ENCODE data around the gene POGZ.
"Not testable (repeated sequence)": the region's sequence is repeated elsewhere in the genome, so short reads cannot be mapped to it uniquely, and the experiment has no call there.

Gene POGZ

GRCh38 chr1:151457911-151458801 is 1.1 kb downstream of the POGZ start:
- peak overlapping the region; percentile 92 to 95 for H3K4me3 ChIP-seq (ENCODE audit: low read length in 2 of 2)
- peak overlapping the region; percentile 69 to 78 for H3K9ac ChIP-seq (ENCODE audit: low read depth in 1 of 2, low read length in 2 of 2)
- peaks cover 7 to 8% of the 10 kb centered on the region in 2 donors for H3K4me1 ChIP-seq (ENCODE audit: control insufficient read depth in 2 of 2, insufficient read depth in 2 of 2, low read length in 2 of 2)
- H3K27me3 ChIP-seq (ENCODE audit: control insufficient read depth in 2 of 2, insufficient read depth in 2 of 2, low read length in 2 of 2): peaks cover 0 to 2% of the 10 kb centered on the region in 2 donors
- no peaks in the 10 kb centered on the region for H3K36me3 ChIP-seq (ENCODE audit: control insufficient read depth in 2 of 2, insufficient read depth in 2 of 2, low read length in 2 of 2)
- no peaks in the 10 kb centered on the region for H3K9me3 ChIP-seq (ENCODE audit: control insufficient read depth in 2 of 2, low read length in 2 of 2)
- peak overlapping the region; percentile 83 to 89 for H3K27ac ChIP-seq (ENCODE audit: low read depth in 2 of 2, low read length in 2 of 2)

- Histone ChIP-seq H3K4me3 (ENCODE audit: low read length in 2 of 2) (no peak overlapping the region), H3K36me3 (ENCODE audit: control insufficient read depth in 2 of 2, insufficient read depth in 2 of 2, low read length in 2 of 2) (no peaks in the 10 kb centered on the region), H3K9me3 (ENCODE audit: control insufficient read depth in 2 of 2, low read length in 2 of 2) (no peaks in the 10 kb centered on the region), H3K4me1 (ENCODE audit: control insufficient read depth in 2 of 2, insufficient read depth in 2 of 2, low read length in 2 of 2) (peaks cover 7 to 8% of the 10 kb centered on the region in 2 donors), H3K27me3 (ENCODE audit: control insufficient read depth in 2 of 2, insufficient read depth in 2 of 2, low read length in 2 of 2) (no peaks in the 10 kb centered on the region), H3K27ac (ENCODE audit: low read depth in 2 of 2, low read length in 2 of 2) (no peak overlapping the region), H3K9ac (ENCODE audit: low read depth in 1 of 2, low read length in 2 of 2) (no peak overlapping the region)
Measured at GRCh38 chr1:151455966-151456365, 3.3 kb downstream of the POGZ start.

- no peak overlapping the region for H3K4me3 ChIP-seq (ENCODE audit: low read length in 2 of 2)
- no peak overlapping the region for H3K9ac ChIP-seq (ENCODE audit: low read depth in 1 of 2, low read length in 2 of 2)
- H3K9me3 ChIP-seq (ENCODE audit: control insufficient read depth in 2 of 2, low read length in 2 of 2): no peaks in the 10 kb centered on the region
- no peak overlapping the region for H3K27ac ChIP-seq (ENCODE audit: low read depth in 2 of 2, low read length in 2 of 2)
- no peaks in the 10 kb centered on the region for H3K36me3 ChIP-seq (ENCODE audit: control insufficient read depth in 2 of 2, insufficient read depth in 2 of 2, low read length in 2 of 2)
- no peaks in the 10 kb centered on the region for H3K27me3 ChIP-seq (ENCODE audit: control insufficient read depth in 2 of 2, insufficient read depth in 2 of 2, low read length in 2 of 2)
- H3K4me1 ChIP-seq (ENCODE audit: control insufficient read depth in 2 of 2, insufficient read depth in 2 of 2, low read length in 2 of 2): peaks cover 7 to 8% of the 10 kb centered on the region in 2 donors
Measured at GRCh38 chr1:151455231-151455630, 4.1 kb downstream of the POGZ start.

GRCh38 chr1:151447696-151448095 is 11.6 kb downstream of the POGZ start:
- no peak overlapping the region for H3K27ac ChIP-seq (ENCODE audit: low read depth in 2 of 2, low read length in 2 of 2)
- H3K27me3 ChIP-seq (ENCODE audit: control insufficient read depth in 2 of 2, insufficient read depth in 2 of 2, low read length in 2 of 2): no peaks in the 10 kb centered on the region
- H3K9me3 ChIP-seq (ENCODE audit: control insufficient read depth in 2 of 2, low read length in 2 of 2): no peaks in the 10 kb centered on the region
- H3K4me1 ChIP-seq (ENCODE audit: control insufficient read depth in 2 of 2, insufficient read depth in 2 of 2, low read length in 2 of 2): peaks cover 5 to 6% of the 10 kb centered on the region in 2 donors
- H3K4me3 ChIP-seq (ENCODE audit: low read length in 2 of 2): no peak overlapping the region
- peaks cover 3% of the 10 kb centered on the region in 2 donors for H3K36me3 ChIP-seq (ENCODE audit: control insufficient read depth in 2 of 2, insufficient read depth in 2 of 2, low read length in 2 of 2)
- H3K9ac ChIP-seq (ENCODE audit: low read depth in 1 of 2, low read length in 2 of 2): no peak overlapping the region

- Histone ChIP-seq H3K27me3 (ENCODE audit: control insufficient read depth in 2 of 2, insufficient read depth in 2 of 2, low read length in 2 of 2) (no peaks in the 10 kb centered on the region), H3K9ac (ENCODE audit: low read depth in 1 of 2, low read length in 2 of 2) (no peak overlapping the region), H3K4me1 (ENCODE audit: control insufficient read depth in 2 of 2, insufficient read depth in 2 of 2, low read length in 2 of 2) (peaks cover 5 to 6% of the 10 kb centered on the region in 2 donors), H3K4me3 (ENCODE audit: low read length in 2 of 2) (no peak overlapping the region), H3K9me3 (ENCODE audit: control insufficient read depth in 2 of 2, low read length in 2 of 2) (no peaks in the 10 kb centered on the region), H3K36me3 (ENCODE audit: control insufficient read depth in 2 of 2, insufficient read depth in 2 of 2, low read length in 2 of 2) (peaks cover 7 to 12% of the 10 kb centered on the region in 2 donors), H3K27ac (ENCODE audit: low read depth in 2 of 2, low read length in 2 of 2) (no peak overlapping the region)
Measured at GRCh38 chr1:151444783-151445177, 14.5 kb downstream of the POGZ start.

- H3K27me3 ChIP-seq (ENCODE audit: control insufficient read depth in 2 of 2, insufficient read depth in 2 of 2, low read length in 2 of 2): no peaks in the 10 kb centered on the region
- H3K36me3 ChIP-seq (ENCODE audit: control insufficient read depth in 2 of 2, insufficient read depth in 2 of 2, low read length in 2 of 2): peaks cover 4 to 11% of the 10 kb centered on the region in 2 donors
- H3K4me1 ChIP-seq (ENCODE audit: control insufficient read depth in 2 of 2, insufficient read depth in 2 of 2, low read length in 2 of 2): peaks cover 5 to 6% of the 10 kb centered on the region in 2 donors
- H3K27ac ChIP-seq (ENCODE audit: low read depth in 2 of 2, low read length in 2 of 2): no peak overlapping the region
- no peak overlapping the region for H3K4me3 ChIP-seq (ENCODE audit: low read length in 2 of 2)
- H3K9me3 ChIP-seq (ENCODE audit: control insufficient read depth in 2 of 2, low read length in 2 of 2): no peaks in the 10 kb centered on the region
- no peak overlapping the region for H3K9ac ChIP-seq (ENCODE audit: low read depth in 1 of 2, low read length in 2 of 2)
Measured at GRCh38 chr1:151443846-151444782, 15.2 kb downstream of the POGZ start.

- H3K9me3 ChIP-seq (ENCODE audit: control insufficient read depth in 2 of 2, low read length in 2 of 2); H3K27ac ChIP-seq (ENCODE audit: low read depth in 2 of 2, low read length in 2 of 2); H3K27me3 ChIP-seq (ENCODE audit: control insufficient read depth in 2 of 2, insufficient read depth in 2 of 2, low read length in 2 of 2); H3K9ac ChIP-seq (ENCODE audit: low read depth in 1 of 2, low read length in 2 of 2); H3K4me3 ChIP-seq (ENCODE audit: low read length in 2 of 2); H3K4me1 ChIP-seq (ENCODE audit: control insufficient read depth in 2 of 2, insufficient read depth in 2 of 2, low read length in 2 of 2): not testable (repeated sequence)
- H3K36me3 ChIP-seq (ENCODE audit: control insufficient read depth in 2 of 2, insufficient read depth in 2 of 2, low read length in 2 of 2): peaks cover 4 to 15% of the 10 kb centered on the region in 2 donors
Measured at GRCh38 chr1:151437396-151437795, 21.9 kb downstream of the POGZ start.

- Histone ChIP-seq H3K9me3 (ENCODE audit: control insufficient read depth in 2 of 2, low read length in 2 of 2) (no peaks in the 10 kb centered on the region), H3K9ac (ENCODE audit: low read depth in 1 of 2, low read length in 2 of 2) (no peak overlapping the region), H3K27me3 (ENCODE audit: control insufficient read depth in 2 of 2, insufficient read depth in 2 of 2, low read length in 2 of 2) (no peaks in the 10 kb centered on the region), H3K36me3 (ENCODE audit: control insufficient read depth in 2 of 2, insufficient read depth in 2 of 2, low read length in 2 of 2) (peaks cover 4 to 15% of the 10 kb centered on the region in 2 donors), H3K27ac (ENCODE audit: low read depth in 2 of 2, low read length in 2 of 2) (no peak overlapping the region), H3K4me3 (ENCODE audit: low read length in 2 of 2) (no peak overlapping the region), H3K4me1 (ENCODE audit: control insufficient read depth in 2 of 2, insufficient read depth in 2 of 2, low read length in 2 of 2) (no peaks in the 10 kb centered on the region)
Measured at GRCh38 chr1:151436985-151437384, 22.3 kb downstream of the POGZ start.

- Histone ChIP-seq H3K4me3 (ENCODE audit: low read length in 2 of 2) (no peak overlapping the region), H3K27ac (ENCODE audit: low read depth in 2 of 2, low read length in 2 of 2) (no peak overlapping the region), H3K27me3 (ENCODE audit: control insufficient read depth in 2 of 2, insufficient read depth in 2 of 2, low read length in 2 of 2) (no peaks in the 10 kb centered on the region), H3K9ac (ENCODE audit: low read depth in 1 of 2, low read length in 2 of 2) (no peak overlapping the region), H3K4me1 (ENCODE audit: control insufficient read depth in 2 of 2, insufficient read depth in 2 of 2, low read length in 2 of 2) (no peaks in the 10 kb centered on the region), H3K9me3 (ENCODE audit: control insufficient read depth in 2 of 2, low read length in 2 of 2) (no peaks in the 10 kb centered on the region), H3K36me3 (ENCODE audit: control insufficient read depth in 2 of 2, insufficient read depth in 2 of 2, low read length in 2 of 2) (peaks cover 4 to 10% of the 10 kb centered on the region in 2 donors)
Measured at GRCh38 chr1:151435174-151435573, 24.1 kb downstream of the POGZ start.

- H3K4me3 ChIP-seq (ENCODE audit: low read length in 2 of 2); H3K27me3 ChIP-seq (ENCODE audit: control insufficient read depth in 2 of 2, insufficient read depth in 2 of 2, low read length in 2 of 2); H3K9ac ChIP-seq (ENCODE audit: low read depth in 1 of 2, low read length in 2 of 2); H3K27ac ChIP-seq (ENCODE audit: low read depth in 2 of 2, low read length in 2 of 2); H3K9me3 ChIP-seq (ENCODE audit: control insufficient read depth in 2 of 2, low read length in 2 of 2); H3K4me1 ChIP-seq (ENCODE audit: control insufficient read depth in 2 of 2, insufficient read depth in 2 of 2, low read length in 2 of 2): not testable (repeated sequence)
- peaks cover 14 to 23% of the 10 kb centered on the region in 2 donors for H3K36me3 ChIP-seq (ENCODE audit: control insufficient read depth in 2 of 2, insufficient read depth in 2 of 2, low read length in 2 of 2)
Measured at GRCh38 chr1:151433827-151434226, 25.5 kb downstream of the POGZ start.
